ENCODE measurements around the gene MAP2K3.

GRCh38 chr17:21313320-21313719, 28.8 kb downstream of the MAP2K3 start:
- TF ChIP-seq POLR2A (IDR thresholded peaks at IDR 0.05) = no peak
- TF ChIP-seq CTCF (IDR thresholded peaks at IDR 0.05) = no peak

Measured in right lobe of liver (tissue), 4 donors.